DND-41 (cell line): ENCODE results near the gene GOLGA8A.
"Not testable (repeated sequence)": the region's sequence is repeated elsewhere in the genome, so short reads cannot be mapped to it uniquely, and the experiment has no call there.

Experiments used
- ATAC-seq: fragments of 200-7000 bp; cut with Tn5 transposase; 3 replicates; pipeline ENCODE4 v1.9.1; 2021; ENCODE audit warnings: low read depth; ENCODE audit not compliant: insufficient read depth
- DNase-seq: peaks from one replicate; pipeline ENCODE4 v3.0.0-alpha.2; 2020
- H2AFZ ChIP-seq: 2 replicates; pipeline ENCODE4 v1.6.0; 2012; ENCODE audit warnings: low read depth, low read length
- H3K27ac ChIP-seq: 2 replicates; pipeline ENCODE4 v1.5.1; 2012; ENCODE audit warnings: low read length, inconsistent platforms
- H3K27me3 ChIP-seq: fragments of 200-600 bp; sonication (generic); 2 replicates; pipeline ENCODE4 v1.6.0; 2012; ENCODE audit warnings: low read length, mild to moderate bottlenecking, inconsistent platforms; ENCODE audit not compliant: insufficient read depth, poor library complexity
- H3K36me3 ChIP-seq: 2 replicates; pipeline ENCODE4 v1.5.1; 2012; ENCODE audit warnings: low read length, inconsistent platforms; ENCODE audit not compliant: insufficient read depth
- H3K4me1 ChIP-seq: 2 replicates; pipeline ENCODE4 v1.5.1; 2012; ENCODE audit warnings: mild to moderate bottlenecking, low read length; ENCODE audit not compliant: insufficient read depth
- H3K4me2 ChIP-seq: 2 replicates; pipeline ENCODE4 v1.6.0; 2012; ENCODE audit warnings: mild to moderate bottlenecking, moderate library complexity, low read length, inconsistent platforms; ENCODE audit not compliant: insufficient read depth
- H3K4me3 ChIP-seq, 2 experiments: fragments of 200-600 bp in 1 of 2; shearing (Covaris generic) in 1 of 2; 2 replicates each; pipeline ENCODE4 v1.5.1; 2012 to 2016; ENCODE audit warnings: inconsistent platforms in 2 of 2, low read length in 2 of 2, mild to moderate bottlenecking in 2 of 2, low read depth in 1 of 2, moderate library complexity in 1 of 2
- H3K79me2 ChIP-seq: 2 replicates; pipeline ENCODE4 v1.6.0; 2012; ENCODE audit warnings: low read length, inconsistent platforms; ENCODE audit not compliant: insufficient read depth
- H3K9ac ChIP-seq: 2 replicates; pipeline ENCODE4 v1.6.0; 2012; ENCODE audit warnings: low read depth, mild to moderate bottlenecking, inconsistent platforms, low read length, moderate library complexity
- H3K9me3 ChIP-seq: 2 replicates; pipeline ENCODE4 v1.5.1; 2012; ENCODE audit warnings: low read length, moderate library complexity, mild to moderate bottlenecking, inconsistent platforms; ENCODE audit not compliant: insufficient read depth, severe bottlenecking
- H4K20me1 ChIP-seq: 2 replicates; pipeline ENCODE4 v1.6.0; 2012; ENCODE audit warnings: low read length; ENCODE audit not compliant: insufficient read depth
- CTCF ChIP-seq: IDR thresholded peaks from 2 replicates; pipeline ENCODE4 v1.5.1; 2012; ENCODE audit warnings: borderline replicate concordance, low read length, moderate library complexity, mild to moderate bottlenecking; ENCODE audit not compliant: poor library complexity, severe bottlenecking; ENCODE audit errors: extremely low read depth
- EZH2 ChIP-seq: IDR thresholded peaks from 3 replicates; pipeline ENCODE4 v1.6.1; 2012; ENCODE audit warnings: borderline replicate concordance, low read depth, mild to moderate bottlenecking, moderate library complexity, low read length, inconsistent platforms; ENCODE audit not compliant: severe bottlenecking

GOLGA8A gene

GRCh38 chr15:34434627-34435305 lies 2.8 kb downstream of the GOLGA8A start:
- DNase-seq (no peak), ATAC-seq (no peak)
- Histone ChIP-seq H3K36me3 (no peaks in the 10 kb centered on the region), H3K9ac (no peak overlapping the region), H3K4me2 (no peak overlapping the region), H3K4me1 (no peaks in the 10 kb centered on the region), H3K27ac (no peak overlapping the region), H2AFZ (no peak overlapping the region), H3K27me3 (no peaks in the 10 kb centered on the region), H4K20me1 (no peaks in the 10 kb centered on the region), H3K4me3 (no peak overlapping the region), H3K9me3 (no peaks in the 10 kb centered on the region), H3K79me2 (no peaks in the 10 kb centered on the region)
- TF ChIP-seq CTCF: no peak
- no peak for TF ChIP-seq EZH2

DNA sequence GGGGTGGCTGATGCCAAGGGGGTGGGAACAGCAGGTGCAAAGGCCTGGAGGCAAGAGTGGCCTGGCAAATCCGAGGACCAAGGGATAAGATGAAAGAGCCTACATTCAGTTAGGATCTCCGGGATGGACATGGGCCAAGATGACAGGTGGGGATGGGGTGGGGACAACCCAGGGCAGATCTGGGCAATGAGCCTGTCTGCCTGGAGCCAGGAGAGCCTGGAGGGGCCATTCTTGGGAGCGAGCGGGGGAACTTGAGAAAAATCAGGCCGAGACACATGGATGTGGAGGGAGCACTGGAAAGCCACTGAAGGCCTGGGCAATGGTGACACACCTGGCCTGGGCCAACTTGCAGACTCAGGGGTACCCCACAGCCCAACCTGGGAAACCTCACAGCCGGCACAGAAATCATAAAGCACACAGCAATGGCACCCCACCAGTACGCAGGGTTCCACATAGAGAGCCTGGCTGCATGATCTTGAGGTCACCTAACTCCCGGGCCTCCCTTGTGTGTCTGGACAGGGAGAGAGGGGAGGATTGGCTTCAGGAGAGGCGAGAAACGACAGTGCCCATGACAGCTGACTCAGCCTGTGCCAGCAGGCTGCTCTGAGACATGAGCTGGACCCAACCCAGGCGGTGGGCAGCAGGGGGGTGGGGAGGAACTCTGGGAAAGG lies 3.5 kb downstream of the GOLGA8A start:
- not testable (repeated sequence) for DNase-seq, H2AFZ ChIP-seq, H3K27me3 ChIP-seq, H3K9ac ChIP-seq, H3K4me1 ChIP-seq, H3K4me3 ChIP-seq, H3K4me2 ChIP-seq, ATAC-seq, H3K79me2 ChIP-seq, H3K9me3 ChIP-seq, H4K20me1 ChIP-seq, H3K36me3 ChIP-seq, H3K27ac ChIP-seq

DNA sequence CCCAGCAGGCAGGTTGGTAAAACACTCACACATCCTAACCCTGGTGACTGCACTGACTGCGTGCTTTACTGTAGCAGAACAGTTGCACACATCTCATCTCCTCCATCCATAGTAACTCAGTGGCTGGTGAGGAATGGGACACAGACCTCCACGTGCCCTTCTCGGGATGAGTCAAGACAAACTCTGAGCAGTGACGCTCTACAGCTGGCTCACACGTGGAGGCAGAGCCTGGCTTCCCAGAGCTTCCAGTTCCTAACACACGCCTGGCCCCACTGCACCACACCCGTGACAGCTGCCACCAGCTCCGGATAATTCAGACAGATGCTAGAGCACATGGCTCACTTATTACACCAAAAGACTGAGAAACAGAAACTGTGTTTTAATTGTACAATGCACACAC lies 7.0 kb downstream of the GOLGA8A start:
- not testable (repeated sequence) for DNase-seq, ATAC-seq, H3K79me2 ChIP-seq

GRCh38 chr15:34423425-34424090 lies 14.1 kb downstream of the GOLGA8A start:
- not testable (repeated sequence) for H3K27ac ChIP-seq, ATAC-seq, H3K4me2 ChIP-seq, DNase-seq, H3K4me3 ChIP-seq, H4K20me1 ChIP-seq, H3K9ac ChIP-seq, H3K79me2 ChIP-seq, H3K36me3 ChIP-seq, H2AFZ ChIP-seq, H3K9me3 ChIP-seq, H3K4me1 ChIP-seq, H3K27me3 ChIP-seq

More for the DNA sequence above, 7.0 kb downstream of the GOLGA8A start:
- H3K36me3 ChIP-seq, H4K20me1 ChIP-seq, H3K27ac ChIP-seq, H3K27me3 ChIP-seq, H2AFZ ChIP-seq, H3K4me1 ChIP-seq, H3K4me2 ChIP-seq, H3K9ac ChIP-seq, H3K9me3 ChIP-seq, H3K4me3 ChIP-seq: not testable (repeated sequence)

DNA sequence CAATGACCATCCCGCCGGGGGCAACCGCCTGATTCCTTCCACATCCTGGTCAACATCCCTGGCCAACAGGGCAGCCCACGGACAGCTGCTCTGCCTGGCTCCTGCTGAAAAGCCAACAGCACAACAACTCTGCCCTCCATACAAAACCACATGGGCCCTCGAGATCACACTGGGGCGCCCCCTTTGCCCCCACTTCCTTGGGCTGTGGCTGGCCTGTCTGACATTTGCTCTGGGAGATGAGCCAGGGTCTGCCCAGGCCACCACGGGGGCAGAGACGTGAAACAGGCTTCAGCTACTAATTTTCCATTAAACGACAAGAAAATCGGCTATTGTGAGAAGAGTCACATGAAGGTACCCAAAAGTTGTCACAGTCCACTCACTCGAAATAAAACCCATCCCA lies 16.7 kb downstream of the GOLGA8A start:
- not testable (repeated sequence) for H3K4me1 ChIP-seq, H3K27me3 ChIP-seq, H3K9ac ChIP-seq, DNase-seq, H3K79me2 ChIP-seq, H3K9me3 ChIP-seq, H3K4me3 ChIP-seq, H3K4me2 ChIP-seq, H4K20me1 ChIP-seq, ATAC-seq, H2AFZ ChIP-seq, H3K27ac ChIP-seq, H3K36me3 ChIP-seq

GRCh38 chr15:34418435-34418834 lies 19.2 kb downstream of the GOLGA8A start:
- not testable (repeated sequence) for H3K27me3 ChIP-seq, H3K27ac ChIP-seq, H2AFZ ChIP-seq, H4K20me1 ChIP-seq, ATAC-seq, H3K9me3 ChIP-seq, H3K9ac ChIP-seq, H3K4me1 ChIP-seq, H3K79me2 ChIP-seq, DNase-seq, H3K4me3 ChIP-seq, H3K36me3 ChIP-seq, H3K4me2 ChIP-seq

GRCh38 chr15:34409511-34409910 lies 28.1 kb downstream of the GOLGA8A start:
- not testable (repeated sequence) for H3K27ac ChIP-seq, H3K27me3 ChIP-seq, H3K36me3 ChIP-seq, H2AFZ ChIP-seq, H3K4me2 ChIP-seq, DNase-seq, H3K4me3 ChIP-seq, ATAC-seq, H4K20me1 ChIP-seq, H3K79me2 ChIP-seq, H3K4me1 ChIP-seq, H3K9me3 ChIP-seq, H3K9ac ChIP-seq
